GM12801 (cell line): ENCODE data around the gene DGKA.

Source experiments
- CTCF ChIP-seq: IDR thresholded peaks from one replicate; pipeline ENCODE4 v1.5.1; 2011; ENCODE audit warnings: control low read depth; ENCODE audit not compliant: insufficient read length; ENCODE audit errors: extremely low read depth

DGKA gene

GRCh38 chr12:55972911-55973598, 42.1 kb downstream of the DGKA start:
- TF ChIP-seq CTCF: no peak

GRCh38 chr12:55973599-55974307, 42.8 kb downstream of the DGKA start, which contains the start of gene RAB5B:
RAB5B (plus strand) TSS chr12:55974078; CDS start chr12:55986961, 12,883 bp downstream.
- TF ChIP-seq CTCF: no peak

GRCh38 chr12:55974308-55974730, 43.4 kb downstream of the DGKA start:
- no peak for TF ChIP-seq CTCF

- no peak for TF ChIP-seq CTCF
These were observed 47.4 kb downstream of the DGKA start for GRCh38 chr12:55978393-55978792.

- no peak for TF ChIP-seq CTCF
These were observed 48.1 kb downstream of the DGKA start for GRCh38 chr12:55979069-55979468.

- TF ChIP-seq CTCF: no peak
These were observed 51.5 kb downstream of the DGKA start for GRCh38 chr12:55982319-55982936.

GRCh38 chr12:55983232-55983842, 52.4 kb downstream of the DGKA start:
- no peak for TF ChIP-seq CTCF
